SKM-1 treated with dmso at 0.1 percent for 144 hours (cell line): ENCODE results near the gene ZNF428.
"Not testable (repeated sequence)": the region's sequence is repeated elsewhere in the genome, so short reads cannot be mapped to it uniquely, and the experiment has no call there.

Experiments
- DNase-seq: peaks from one replicate; lab custom pipeline; 2025; ENCODE audit not compliant: unreplicated experiment; lab: John Stamatoyannopoulos, UW

ZNF428 gene

DNA sequence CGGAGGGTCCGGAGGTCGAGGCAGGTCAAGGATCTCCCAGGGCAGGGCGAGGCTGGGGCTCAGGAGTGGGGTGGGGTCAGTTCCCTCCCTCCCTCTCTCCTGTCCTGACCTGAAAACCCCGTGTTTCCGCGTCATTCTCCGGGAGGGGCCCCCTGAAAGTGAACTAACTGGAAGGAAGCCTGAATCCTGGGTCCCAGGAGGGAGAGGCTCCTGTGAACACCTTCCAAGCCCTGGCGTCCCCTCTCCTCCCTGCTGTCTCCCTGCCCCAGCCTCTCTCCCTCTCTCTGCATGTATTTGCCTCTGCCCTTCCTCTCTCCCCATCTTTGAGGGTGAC, 21.0 kb upstream of the ZNF428 start:
- no peak for DNase-seq

- DNase-seq: no peak
Measured at GRCh38 chr19:43639519-43640423, 20.3 kb upstream of the ZNF428 start, which contains the start of gene CADM4. Gene CADM4, minus strand, starts transcription at chr19:43639850. Its CDS starts 60 bp downstream, at chr19:43639790.

- no peak for DNase-seq
Measured at GRCh38 chr19:43638995-43639518, 19.6 kb upstream of the ZNF428 start.

DNA sequence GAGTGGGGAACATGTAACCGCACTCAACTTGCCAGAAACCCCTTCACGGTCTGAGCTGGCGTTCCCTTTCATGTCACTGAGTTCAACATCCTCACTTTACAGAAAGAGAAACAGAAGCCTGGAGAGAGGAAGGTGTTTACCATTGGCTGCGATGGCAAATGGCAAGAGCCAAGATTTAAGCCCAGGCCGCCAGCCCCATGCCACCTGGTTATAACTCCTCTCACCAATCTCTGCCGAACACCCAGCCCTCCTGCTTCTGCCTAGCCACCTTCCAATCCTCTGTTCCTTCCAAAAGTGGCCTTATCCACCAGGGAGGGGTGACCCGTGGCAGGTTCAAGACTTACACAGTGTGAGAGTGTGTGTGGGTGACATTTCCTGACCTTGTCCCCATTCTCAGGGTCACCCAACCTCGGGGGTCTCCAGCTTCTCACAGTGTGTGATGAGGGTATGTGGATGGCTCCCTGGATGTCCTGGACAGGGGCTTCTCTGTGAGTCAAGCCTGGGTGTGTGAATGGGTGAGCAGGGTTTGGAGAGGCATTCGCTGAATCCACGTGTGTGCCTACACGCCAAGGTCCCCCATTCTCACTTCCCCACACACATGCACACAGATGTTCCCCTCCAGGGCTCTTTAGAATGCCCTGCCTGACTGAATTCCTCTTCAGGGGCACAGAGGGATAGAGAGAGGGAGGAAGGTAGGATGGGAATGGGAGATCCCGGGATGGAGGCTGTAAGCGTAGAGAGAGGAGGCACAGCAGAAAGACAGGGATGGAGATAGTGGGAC, 19.0 kb upstream of the ZNF428 start:
- DNase-seq: no peak

DNA sequence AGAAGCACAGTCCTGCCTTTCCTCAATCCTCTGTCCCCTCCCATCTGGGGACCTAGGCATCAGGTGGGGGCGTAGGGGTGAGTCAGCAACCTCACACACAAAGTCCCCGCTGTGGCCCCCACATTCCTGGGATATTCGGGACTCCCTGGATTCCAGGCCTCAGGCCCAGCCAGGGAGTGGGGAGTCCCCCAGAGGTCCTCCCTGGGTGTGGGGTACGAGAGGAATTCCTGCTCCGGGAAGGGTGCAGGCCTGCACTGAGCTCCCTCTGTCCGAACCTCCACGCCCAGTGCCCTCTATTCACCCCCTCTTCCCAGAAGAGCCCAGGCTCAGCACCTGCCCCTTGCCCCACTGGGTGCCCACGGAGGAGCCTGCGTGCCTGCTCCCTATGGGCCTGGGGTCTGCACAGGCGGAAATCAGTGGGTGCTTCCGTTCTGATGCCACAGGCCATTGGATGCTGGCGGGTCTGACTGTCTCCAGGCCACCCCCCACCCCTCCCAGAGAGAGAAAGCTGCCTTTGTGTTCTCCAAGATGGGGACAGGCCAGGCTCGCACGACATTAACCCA, 16.8 kb upstream of the ZNF428 start:
- no peak for DNase-seq

- not testable (repeated sequence) for DNase-seq
Measured at GRCh38 chr19:43635561-43635940, 16.1 kb upstream of the ZNF428 start.

DNA sequence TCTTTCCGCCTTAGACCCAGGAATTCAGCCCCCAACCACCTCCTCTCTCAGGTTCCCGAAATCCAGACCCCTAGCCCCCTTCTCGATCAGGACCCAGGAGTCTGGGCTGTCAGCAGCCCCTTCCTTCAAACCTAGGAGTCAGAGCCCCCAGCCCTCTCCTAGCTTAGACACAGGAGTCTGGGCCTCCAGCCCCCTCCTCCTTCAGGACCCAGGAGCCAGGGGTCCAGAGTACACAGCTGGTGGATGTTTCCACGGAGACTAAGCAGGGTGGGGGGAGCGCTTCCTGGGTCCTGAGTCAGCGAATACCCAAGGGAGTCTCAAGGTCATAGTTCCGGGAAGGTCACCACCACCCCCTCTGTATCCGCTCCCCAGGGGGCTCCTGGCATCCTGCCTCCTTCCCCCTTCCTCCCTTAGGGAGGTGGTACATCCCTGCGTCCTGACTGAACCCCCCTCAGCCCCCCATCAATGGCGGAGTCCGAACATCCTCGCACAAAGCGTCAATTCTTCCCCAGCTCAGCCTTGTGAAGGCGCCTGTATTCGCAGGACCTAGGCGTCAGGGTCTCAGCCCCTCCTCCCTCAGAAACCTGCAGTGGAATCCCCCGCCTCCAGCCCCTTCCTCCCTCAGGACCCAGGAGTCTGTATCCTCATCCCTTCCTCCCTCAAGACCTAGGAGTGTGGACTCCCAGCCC, 15.6 kb upstream of the ZNF428 start:
- no peak for DNase-seq

DNA sequence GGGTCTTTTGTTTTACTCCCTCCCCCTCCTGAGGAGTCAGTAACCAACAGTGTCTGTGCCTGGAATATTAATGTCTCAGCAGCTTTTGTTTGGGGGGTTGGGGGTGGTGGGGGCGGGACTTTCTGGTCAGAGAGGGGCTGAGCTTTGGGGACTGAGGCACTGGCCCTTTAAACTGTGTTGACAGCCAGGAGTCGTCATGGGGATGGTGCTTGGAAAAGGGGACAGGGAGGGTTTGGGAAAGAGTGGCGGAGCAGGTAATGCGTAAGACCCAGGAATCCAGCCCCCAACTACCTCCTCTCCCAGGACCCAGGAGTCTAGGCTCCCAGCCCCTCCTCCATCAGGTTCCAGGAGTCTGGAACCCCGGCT, 15.1 kb upstream of the ZNF428 start:
- DNase-seq: no peak

GRCh38 chr19:43634068-43634467, 14.6 kb upstream of the ZNF428 start:
- DNase-seq: no peak

- no peak for DNase-seq
Measured at GRCh38 chr19:43633520-43633919, 14.1 kb upstream of the ZNF428 start.

DNA sequence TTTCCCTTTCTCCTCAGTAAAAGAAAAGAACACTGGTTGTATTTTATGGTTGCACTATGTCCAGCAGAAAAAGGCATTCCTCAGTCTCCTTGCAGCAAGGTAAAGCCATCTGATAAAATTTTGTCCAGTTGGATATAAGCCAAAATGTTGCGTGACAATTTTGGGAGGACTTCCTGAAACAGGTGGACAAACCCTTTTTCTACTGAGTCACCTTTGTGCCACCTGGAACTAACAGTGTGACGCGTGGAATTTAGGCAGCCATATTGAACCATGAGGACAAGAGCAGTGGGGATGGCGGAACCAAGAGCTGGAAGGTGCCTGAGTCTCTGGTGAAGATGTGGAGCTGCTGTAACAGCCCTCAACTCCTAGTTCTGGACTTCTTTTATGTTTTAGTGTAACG, 12.1 kb upstream of the ZNF428 start:
- DNase-seq: no peak

- DNase-seq: no peak
Measured at GRCh38 chr19:43628646-43629326, 9.4 kb upstream of the ZNF428 start.

DNA sequence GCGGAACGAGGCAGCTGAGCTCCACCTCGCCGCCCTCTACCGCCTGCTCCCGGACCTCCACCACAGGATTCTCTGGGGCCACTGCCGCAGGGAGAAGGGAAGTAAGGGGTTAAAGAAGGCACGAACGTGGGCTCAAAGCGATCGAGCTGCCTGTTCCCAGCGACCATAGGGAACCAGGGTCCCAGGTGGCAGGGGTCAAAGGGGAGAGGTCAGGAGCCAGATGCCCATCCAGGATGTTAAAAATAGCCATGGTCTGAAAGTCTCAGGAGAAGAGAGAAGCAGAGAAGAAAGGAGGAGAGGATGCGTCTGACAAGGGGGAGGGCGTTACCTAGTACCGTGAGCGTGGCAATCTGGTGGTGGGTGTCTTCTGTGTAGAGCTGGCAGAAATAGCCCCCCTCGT, 7.4 kb upstream of the ZNF428 start:
- DNase-seq: no peak

DNA sequence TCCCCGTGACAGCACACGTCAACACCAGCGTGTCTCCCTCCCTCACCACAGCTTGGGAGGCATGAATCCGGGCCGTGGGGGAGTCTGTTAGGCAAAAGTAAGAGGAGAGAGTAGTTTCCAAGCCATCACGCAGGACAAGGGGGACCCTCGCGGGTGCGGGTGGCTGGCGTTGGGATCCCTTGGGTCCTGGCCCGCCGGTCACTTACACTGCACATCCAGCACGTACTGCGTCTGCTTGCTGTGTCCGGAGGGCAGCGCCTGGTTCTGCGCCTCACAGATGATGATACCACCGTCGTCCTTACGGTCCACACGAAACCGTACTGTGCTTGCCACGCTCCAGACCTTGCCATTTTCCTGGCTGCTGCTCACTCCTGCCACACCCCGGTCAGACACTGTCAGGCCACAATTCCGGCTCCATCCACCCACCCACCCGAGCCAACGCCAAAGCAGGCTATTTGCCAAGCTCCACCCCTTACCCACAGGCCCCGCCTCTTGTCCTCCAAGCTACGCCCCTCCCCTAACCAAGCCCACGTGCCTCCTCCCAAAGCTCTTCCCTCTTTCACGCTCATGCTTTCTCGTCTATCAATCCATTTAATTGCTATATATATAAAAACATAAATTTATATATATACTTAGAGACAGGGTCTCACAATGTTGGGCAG, 6.6 kb upstream of the ZNF428 start:
- no peak for DNase-seq

- DNase-seq: no peak
Measured at GRCh38 chr19:43624933-43625332, 5.5 kb upstream of the ZNF428 start.

DNA sequence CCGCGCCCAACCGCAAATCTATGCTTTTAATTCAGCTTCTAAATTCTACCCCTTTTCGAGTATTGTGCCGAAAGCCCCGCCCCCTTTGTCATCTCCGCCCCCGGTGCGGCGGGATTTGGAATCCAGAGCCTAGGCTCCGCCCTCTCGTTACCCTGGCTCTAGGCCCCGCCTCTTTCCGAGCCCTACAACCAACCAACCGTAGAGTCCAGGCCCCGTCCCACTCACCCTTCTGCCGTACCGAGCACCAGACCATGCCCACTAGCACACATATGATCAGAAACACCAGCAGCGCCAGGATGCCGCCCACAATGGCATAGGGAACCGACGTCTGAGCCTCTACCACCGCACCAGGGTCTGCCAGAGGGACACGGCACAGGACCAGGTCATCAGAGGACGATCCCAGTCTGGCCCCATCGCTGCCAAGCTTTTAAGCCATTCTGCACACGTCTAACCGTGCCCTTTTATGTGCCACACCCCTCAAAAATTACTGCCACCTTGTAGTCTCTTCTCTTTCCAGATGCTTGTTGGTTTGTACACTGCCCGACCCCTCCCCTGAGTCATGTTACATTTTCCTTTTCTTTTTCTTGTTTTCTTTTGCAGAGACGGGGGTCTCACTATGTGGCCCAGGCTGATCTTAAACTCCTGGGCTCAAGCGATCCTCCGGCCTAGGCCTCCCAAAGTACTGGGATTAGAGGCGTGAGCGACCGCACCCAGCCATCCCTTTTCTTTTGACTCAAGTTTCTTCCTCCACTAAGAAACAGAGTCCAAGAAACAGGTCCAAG, 4.7 kb upstream of the ZNF428 start:
- no peak for DNase-seq

- DNase-seq: no peak
Measured at GRCh38 chr19:43622956-43623355, 3.5 kb upstream of the ZNF428 start.

DNA sequence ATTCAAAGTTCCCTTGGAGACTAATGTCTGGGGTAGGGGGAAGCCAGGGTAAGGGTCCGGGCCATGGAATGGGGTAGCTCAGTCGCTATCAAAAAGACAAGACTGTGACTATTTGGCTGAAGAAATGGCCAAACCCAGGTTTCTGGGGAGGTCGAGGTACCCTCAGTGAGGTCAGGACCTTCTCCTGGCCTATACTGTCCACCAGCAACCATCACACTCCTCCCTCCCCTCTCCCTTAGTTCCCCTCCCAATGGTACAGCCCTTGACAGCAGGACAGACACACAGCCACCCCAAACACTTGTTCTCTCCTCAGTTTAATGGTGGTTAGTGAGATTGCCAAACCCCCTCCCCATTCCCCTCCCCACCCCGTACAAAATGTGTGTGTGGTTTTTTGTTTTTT, 2.6 kb upstream of the ZNF428 start:
- no peak for DNase-seq
